ENCODE results near the gene OSGEP.
"Not testable (repeated sequence)": the region's sequence is repeated elsewhere in the genome, so short reads cannot be mapped to it uniquely, and the experiment has no call there.

Gene OSGEP

DNA sequence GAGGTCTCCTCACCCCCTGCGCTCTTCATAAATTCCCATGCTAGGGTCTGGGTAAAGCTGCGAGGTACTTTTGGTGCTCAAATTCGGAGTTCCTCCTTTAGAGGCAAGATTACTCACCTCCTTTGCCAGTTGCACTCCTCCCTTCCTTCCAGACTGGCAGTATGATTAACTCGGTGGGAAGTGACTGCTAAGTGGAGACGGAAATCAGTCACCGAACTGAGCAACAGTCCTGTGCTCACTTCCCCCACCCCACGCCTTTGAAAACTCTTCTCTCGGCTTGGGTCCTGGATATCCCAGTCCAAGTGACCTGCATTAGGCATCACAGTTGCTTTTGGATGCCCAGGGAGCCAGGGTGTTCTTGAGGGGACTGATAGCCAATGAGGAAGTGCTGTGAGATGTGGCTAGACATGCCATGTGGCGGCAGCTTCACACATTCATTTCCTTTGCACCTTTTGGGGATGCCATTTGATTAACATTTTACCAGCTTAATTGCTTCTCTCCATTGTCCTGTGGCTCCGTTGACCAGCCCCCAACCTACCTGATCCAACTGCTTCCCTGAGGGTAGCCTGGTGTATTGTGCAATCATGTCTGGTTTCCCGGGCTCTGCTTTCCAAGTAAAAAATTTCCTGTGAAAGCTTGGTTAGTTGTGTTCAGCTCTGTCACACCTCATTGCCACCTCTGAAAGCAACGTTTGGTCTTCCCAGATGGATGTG lies 15.4 kb upstream of the OSGEP start:
- peak; percentile 73 for DNase-seq (ENCODE audit: low read depth, low spot score)

DNA sequence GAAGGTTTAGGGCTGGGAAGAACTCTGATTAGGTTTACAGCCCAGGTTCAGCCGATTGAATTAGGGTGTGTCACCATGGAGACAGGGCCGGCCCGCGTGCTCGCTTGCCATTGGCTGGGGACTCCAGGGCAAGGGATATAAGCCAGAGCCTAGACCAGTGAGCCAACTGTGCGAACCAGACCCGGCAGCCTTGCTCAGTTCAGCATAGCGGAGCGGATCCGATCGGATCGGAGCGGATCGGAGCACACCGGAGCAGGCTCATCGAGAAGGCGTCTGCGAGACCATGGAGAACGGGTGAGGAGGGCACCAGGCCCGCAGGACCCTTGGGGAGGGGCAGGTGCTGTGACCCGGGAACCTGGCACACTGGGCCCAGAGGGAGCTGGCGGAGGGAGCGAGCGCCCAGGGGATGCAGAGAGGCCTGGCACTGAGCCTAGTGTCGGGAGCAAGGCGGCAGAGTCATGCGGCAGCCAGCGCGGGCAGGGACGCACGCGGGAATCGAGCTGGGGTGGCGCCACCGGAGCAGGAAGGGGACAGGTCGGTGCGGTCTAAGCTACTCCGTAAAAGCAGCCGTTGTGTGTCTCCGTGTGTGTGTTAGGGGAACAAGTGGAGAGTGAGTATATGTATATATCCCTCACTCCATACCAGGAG lies 14.8 kb upstream of the OSGEP start, which contains the start of gene PNP:
Gene PNP (plus strand): TSS at position 165 of the 648 bp plus-strand sequence. CDS start 119 bp downstream, at position 284.
- peak; percentile 95 for DNase-seq (ENCODE audit: low read depth, low spot score)

DNA sequence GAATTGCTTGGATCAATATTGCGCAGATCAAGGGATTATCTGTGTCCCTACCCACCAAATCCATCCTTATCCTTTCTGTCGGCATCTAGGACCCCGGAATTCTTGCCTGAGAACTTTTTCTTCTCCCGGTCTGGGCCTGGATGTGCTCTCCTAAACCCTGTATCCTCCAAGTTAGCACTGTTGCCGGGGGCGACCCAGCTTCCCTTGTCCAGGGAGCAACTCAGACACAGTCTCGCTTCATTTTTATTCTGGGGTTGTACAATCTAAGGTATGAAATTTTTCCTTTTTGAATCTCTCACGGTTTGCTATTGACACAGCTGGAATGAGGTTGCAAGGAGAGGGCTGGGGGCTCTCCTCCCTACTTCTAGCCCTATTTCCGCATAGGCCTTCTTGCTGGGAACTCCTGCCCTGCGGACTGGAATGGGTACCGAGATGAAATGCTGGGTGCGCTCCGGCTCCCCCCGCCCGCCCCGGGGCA lies 14.2 kb upstream of the OSGEP start:
- no peak for DNase-seq (ENCODE audit: low read depth, low spot score)

DNA sequence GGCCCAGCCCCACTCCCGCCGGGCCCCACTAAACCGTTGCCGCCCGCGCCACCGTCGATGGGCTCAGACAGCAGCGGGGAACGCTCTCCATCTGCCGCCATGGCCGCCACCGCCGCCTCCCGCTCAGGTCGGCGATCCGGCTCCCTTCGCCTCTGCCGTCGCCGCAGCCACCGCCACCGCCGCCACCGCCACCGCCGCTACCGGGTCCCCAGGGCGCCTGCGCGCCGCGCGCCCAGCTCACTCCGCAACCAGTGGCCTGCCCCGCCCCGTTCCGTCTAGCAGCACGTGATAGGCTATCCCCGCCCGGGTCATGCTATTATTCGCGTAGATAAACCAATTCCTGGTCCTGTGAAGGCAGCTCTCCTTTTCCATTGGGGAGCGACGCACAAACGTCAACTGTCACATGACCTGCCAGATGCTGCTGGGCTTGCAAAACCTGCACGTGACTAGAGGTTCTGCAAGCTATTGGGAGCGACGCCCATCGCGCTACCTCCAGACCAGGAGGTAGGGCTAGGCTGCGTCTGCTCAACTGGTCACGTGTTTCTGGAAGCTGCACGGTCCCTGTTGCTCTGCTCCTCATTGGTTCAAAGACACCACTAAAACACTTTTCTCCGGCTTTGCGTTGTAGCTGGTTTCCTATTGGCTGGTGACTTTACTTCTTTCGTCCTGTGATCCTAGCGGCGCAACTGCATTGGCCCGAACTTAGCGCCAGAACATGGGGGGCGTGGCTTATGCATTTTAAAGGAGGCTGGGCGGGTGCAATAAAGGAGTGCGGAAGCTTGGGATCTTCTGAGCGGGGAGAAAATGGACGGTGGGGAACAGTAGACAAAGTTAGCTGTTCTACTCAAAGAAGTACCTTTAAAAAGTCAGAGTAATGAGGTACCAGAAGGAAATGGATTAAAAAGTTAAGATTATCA lies 6.9 kb upstream of the OSGEP start, which contains the start of gene PIP4P1:
Gene PIP4P1 (minus strand): TSS at position 210 of the 917 bp plus-strand sequence. CDS start 109 bp downstream, at position 101.
- DNase-seq (ENCODE audit: low read depth, low spot score): peak; percentile 100

DNA sequence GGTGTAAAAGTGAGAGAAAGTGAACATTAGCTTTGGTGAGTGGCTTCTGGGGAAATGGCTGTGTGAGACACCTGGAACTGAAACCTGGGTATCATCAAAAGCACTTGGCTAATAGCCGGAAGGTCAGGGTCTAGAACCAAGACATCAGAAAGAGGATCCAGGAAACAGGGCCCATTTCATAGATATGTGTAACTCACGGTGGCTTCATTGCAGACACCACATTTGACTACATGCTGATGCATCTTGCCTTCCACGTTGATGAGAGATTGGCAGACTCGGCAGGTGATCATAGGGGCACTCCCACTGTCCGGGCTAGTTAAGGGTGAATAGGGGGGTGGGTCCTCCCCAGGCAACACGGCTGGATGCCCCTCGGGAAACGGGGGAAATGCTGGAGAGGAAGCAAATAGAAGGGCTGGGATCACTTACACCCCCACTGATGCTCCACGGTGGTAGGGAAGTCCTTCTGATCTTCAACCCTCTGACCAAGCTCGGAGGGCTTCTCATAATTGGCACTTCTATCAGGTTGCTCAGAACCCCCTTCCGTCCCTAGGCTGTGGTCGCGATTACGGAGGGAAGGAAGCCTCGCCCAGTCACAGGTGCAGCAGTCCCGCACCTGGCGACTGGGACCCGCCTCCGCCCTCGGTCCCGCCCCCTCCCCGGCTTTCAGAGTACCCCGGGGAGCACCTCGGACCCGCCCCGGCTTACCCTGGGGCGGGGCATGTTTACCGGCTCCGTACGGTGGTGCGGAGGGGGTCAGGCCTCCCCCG lies 6.0 kb upstream of the OSGEP start:
- DNase-seq (ENCODE audit: low read depth, low spot score): no peak

DNA sequence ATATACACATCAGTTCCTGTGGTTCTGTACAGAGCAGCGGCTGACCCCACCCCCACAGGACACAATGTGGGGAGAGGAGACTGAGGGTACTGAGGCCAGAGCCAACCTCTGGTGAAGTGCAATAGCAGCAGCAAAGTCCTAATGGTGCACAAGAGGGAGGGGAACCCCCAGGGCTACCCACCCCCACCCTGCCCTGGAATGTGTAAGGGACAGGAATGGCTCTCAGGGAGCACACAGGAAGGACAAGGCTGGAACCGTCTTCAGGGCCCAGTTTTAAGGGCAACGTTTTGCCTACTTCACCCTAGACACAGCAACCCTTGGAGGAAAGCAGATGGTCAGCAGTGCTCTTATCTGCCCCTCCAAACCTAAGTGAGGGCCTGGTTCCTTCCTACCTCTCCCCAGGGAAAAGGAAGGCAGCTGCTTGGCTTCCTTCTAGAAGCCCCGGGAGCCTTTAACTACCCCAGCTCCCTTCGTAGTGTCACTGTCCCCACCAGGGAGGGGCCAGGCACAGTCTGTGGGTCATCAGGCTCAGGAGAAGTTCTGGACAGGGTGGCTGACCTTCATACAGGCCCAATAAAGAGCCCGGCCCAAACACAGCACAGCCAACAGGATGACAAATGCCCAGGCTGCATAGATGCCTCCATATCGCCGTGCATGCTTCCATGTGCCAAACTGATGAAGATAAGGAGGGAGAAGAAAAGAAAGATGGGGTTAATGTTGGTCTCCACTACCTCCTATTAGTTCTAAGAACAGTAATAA lies 3.6 kb upstream of the OSGEP start:
- peak; percentile 68 for DNase-seq (ENCODE audit: low read depth, low spot score)

DNA sequence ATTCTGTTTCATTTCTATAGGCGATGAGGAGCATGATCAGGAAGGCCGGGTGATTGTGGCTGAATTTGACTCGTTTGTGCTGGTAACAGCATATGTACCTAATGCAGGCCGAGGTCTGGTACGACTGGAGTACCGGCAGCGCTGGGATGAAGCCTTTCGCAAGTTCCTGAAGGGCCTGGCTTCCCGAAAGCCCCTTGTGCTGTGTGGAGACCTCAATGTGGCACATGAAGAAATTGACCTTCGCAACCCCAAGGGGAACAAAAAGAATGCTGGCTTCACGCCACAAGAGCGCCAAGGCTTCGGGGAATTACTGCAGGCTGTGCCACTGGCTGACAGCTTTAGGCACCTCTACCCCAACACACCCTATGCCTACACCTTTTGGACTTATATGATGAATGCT lies 2.4 kb upstream of the OSGEP start:
- DNase-seq (ENCODE audit: low read depth, low spot score): peak; percentile 8

DNA sequence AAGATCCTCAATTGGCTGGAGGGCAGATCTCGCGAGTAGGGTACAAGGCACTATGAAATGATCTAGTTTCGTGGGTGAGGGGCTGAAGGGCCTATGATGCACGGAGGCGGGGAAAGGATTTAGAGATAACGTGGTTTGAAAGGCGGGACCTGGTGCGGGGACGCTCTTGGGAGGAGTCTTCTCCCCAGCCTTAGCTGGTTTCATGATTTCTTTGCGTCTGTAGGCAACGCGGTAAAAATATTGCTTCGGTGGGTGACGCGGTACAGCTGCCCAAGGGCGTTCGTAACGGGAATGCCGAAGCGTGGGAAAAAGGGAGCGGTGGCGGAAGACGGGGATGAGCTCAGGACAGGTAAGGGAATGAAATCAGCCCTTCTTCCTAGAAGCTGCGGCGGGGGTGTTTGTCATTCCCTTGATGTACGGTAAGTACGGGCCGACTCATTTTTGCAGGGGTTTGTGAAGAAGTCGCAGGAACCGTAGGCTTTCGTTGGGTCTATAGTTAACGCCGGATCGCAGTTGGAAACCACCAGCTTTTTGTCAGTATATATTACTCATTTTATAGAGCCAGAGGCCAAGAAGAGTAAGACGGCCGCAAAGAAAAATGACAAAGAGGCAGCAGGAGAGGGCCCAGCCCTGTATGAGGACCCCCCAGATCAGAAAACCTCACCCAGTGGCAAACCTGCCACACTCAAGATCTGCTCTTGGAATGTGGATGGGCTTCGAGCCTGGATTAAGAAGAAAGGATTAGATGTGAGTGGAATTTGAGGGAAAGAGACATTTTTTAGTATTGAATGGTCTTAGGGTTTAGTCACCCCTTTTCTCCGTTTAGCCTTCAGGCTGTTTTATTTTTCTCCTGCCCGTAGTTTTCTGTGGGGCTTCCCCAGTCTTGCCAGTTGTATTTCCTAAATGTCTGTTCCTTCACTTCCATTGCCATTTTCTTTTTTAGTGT lies 1.0 kb upstream of the OSGEP start:
- no peak for DNase-seq (ENCODE audit: low read depth, low spot score)

DNA sequence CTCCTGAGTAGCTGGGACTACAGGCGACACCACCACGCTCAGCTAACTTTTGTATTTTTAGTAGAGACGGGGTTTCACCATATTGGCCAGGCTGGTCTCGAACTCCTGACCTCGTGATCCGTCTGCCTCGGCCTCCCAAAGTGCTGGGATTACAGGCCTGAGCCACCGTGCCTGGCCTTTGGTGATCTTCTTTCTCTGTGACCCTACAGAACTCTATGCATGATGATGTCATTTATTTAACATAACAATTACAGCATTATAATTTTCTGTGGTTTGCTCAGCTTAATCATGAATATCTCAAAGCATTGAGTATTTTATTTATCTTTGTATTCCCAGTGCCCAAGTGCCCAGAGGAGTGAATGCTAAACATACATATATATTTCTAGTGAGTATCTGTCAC lies 1.8 kb downstream of the OSGEP start:
- not testable (repeated sequence) for DNase-seq (ENCODE audit: low read depth, low spot score)

DNA sequence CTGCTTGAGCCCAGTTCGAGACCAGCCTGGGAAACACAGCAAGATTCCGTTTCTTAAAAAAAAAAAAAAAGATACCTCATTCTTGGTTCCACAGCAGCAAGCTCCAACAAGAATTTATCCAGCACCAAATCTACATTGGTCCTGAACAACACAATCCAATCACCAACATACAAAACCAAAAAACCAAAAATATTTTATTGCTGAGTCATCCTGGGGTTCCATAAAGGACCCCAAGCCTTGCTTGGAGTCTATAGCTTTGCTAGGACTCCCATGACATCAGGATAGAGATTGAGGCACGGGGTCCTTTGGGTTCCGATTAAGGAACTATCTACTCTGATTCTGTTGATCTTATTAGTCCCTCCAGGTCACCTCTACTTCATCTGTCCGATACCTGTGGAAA lies 7.7 kb downstream of the OSGEP start:
- DNase-seq (ENCODE audit: low read depth, low spot score): no peak

DNA sequence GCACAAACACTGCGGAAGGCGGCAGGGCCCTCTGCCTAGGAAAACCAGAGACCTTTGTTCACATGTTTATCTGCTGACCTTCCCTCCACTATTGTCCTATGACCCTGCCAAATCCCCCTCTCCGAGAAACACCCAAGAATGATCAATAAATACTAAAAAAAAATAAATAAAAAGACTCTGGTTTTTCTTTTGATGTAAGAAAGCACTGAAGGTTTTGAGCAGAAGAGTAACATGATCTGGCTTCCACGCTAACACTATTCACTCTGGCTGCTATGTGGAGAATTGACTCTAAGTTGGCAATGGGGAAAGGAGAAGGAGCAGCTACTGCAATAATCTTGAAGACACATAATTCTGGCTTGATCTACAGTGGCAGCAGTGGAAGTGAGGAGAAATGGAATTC lies 11.0 kb downstream of the OSGEP start:
- not testable (repeated sequence) for DNase-seq (ENCODE audit: low read depth, low spot score)

DNA sequence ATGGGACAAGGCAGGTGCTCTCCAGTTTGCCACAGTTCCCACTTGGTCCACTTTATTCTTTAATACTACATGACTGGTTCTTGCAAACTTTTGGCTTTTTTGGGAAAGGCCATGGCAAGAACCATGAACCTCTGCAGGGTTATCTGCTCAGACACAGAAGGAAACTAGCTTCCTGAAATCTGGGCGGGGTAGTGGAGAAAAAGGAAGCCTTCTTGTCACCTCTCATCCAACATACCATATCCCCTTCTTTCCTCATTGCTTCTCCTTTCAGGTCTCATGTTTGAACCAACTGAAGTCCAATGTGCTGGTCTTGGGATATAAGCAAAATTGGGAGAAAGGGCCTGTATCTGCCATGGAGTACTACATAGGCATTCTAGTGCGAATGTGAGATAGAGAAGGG lies 13.2 kb downstream of the OSGEP start:
- DNase-seq (ENCODE audit: low read depth, low spot score): no peak

DNA sequence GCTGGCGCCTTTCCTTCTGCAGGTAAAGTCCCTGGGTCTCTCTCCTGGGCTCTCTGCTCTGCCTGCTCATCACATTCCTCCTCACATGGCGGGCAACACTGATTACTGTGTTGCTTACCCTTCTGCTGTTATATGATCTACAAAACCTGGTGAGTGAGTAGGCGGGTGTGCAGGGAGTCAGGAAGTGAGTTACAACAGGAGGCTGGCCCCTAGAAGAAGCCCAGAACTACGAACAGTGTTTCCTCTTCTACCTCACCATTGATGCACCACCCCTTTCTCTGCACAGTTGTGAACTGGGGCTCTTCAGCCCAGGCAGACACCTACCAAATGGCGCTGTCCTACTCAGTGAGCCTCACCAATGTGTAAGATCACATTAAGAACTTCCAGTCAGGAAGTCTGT lies 13.7 kb downstream of the OSGEP start:
- no peak for DNase-seq (ENCODE audit: low read depth, low spot score)

DNA sequence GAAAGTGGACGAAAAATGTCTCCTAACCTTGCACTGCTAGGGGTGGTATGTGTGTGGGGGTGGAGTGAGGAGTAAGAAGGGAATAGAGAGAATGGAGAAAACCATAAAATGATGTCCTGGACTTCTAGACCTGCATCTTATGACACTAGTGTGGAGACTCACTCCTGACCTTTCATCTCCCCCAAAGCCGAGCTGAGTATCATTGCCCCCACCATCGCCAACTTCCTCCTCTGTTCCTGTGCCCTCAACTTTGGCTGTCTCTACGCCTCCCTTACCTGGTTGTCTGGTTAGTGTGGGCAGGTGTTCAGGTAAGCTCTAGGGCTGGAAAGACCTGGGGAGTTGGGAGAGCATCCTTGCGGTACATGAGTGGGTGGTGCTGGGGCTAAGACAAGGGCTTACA lies 14.1 kb downstream of the OSGEP start:
- no peak for DNase-seq (ENCODE audit: low read depth, low spot score)

DNA sequence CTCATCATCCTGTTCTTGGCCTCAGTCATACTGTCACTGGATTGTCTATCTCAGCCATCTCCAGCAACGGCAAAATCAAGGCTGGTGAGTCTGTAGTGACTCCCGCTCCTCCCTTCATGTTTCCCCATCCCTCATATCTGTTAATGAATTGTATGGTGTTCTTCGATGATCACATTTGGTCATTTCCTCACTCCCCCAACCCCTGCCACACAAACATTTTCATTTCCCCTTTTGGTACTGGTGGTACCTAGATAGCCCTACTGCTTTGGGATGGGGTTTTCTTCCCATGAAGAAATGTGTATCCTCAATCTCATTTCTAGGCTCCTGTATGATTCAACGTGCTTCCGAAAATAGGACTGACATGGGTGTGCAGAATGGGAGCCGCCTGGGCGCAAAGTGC lies 15.9 kb downstream of the OSGEP start:
- no peak for DNase-seq (ENCODE audit: low read depth, low spot score)

DNA sequence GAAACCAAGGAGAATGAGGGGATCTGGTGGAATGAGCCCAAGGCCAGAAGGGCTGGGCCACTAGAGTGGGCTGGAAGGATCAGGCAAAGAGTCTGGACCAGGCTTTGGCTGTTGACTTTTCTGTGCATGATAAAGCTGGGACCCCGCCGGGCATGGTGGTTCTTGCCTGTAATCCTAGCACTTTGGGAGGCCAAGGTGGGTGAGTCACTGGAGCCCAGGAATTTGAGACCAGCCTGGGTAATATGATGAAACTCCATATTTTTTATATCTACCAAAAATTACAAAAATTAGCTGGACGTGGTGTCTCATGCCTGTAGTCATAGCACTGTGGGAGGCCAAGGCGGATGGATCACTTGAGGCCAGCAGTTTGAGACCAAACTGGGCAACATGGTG lies 18.3 kb downstream of the OSGEP start:
- DNase-seq (ENCODE audit: low read depth, low spot score): no peak

DNA sequence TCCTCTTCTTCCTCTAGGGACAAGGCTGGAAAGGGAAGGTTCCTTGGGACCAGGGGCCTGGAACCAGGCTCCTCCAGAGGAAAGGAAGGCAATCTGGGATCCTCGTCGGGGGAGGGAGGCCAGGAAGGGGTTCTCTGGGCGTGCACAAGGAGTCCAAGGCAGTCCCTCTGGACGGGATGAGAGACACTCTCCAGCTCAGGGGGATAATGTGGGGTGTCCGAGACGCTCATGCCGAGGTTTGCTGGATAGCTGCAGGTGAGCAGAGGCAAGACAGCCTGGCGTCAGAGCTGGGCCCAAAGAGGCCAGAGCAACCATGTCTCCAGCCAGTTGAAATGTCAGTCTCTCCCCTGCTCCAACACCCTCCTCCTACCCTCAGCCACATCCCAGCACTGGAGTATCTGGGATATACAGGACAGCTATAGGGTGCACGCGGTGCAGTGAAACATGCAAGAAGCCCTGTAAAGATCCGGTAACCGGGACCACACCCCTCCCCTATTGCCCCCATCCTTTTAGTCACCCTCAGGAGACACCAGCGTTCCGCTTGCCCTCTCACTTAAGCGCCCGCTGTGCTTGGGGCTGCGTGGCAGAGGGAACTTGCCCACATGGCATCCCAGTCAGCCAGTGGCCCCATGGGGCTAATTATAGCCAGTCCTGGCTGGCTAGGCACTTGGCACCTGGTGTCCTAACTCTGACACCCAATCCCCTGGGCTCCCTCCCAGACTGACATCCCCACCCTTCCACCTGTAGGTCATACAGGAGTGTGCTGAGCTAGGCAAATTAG lies 18.8 kb downstream of the OSGEP start, which contains the start of gene KLHL33:
Gene KLHL33 (minus strand): TSS at position 585 of the 781 bp plus-strand sequence. CDS start 355 bp downstream, at position 230.
- no peak for DNase-seq (ENCODE audit: low read depth, low spot score)
